WTC11 (cell line): ENCODE measurements around the gene NOS1. TPM values are rescaled to one million over a fixed set of nuclear protein-coding genes. Genes with fewer than 3 reads are reported as not detected.

ENCODE experiments used
- ATAC-seq: fragments of 200-7000 bp; cut with Tn5 transposase; 2 replicates; pipeline ENCODE4 v1.10.0; 2021; ENCODE audit warnings: mild to moderate bottlenecking, moderate library complexity
- CTCF ChIA-PET: fragments of 300-600 bp; sonication (Branson Sonifier 250); formaldehyde crosslinking; loops from one replicate; lab custom pipeline; 2021; ENCODE audit warnings: antibody characterized with exemption; lab: Charles Lee
- POLR2A ChIA-PET: fragments of 350-600 bp; sonication (Branson Sonifier 250); formaldehyde crosslinking; loops from one replicate; lab custom pipeline; 2021; ENCODE audit warnings: antibody characterized with exemption; lab: Charles Lee
- DNase-seq: peaks from one replicate; pipeline ENCODE4 v3.0.0; 2021; ENCODE audit warnings: low spot score
- H3K27ac Mint-ChIP-seq: 2 replicates; pipeline ENCODE4 v1.8.0; 2021; ENCODE audit warnings: mixed read lengths
- H3K27me3 Mint-ChIP-seq: 2 replicates; pipeline ENCODE4 v1.8.0; 2021; ENCODE audit warnings: low read depth, mild to moderate bottlenecking, moderate library complexity, mixed read lengths
- H3K36me3 Mint-ChIP-seq: 2 replicates; pipeline ENCODE4 v1.8.0; 2021; ENCODE audit warnings: mixed read lengths
- H3K4me1 Mint-ChIP-seq: 2 replicates; pipeline ENCODE4 v1.8.0; 2022; ENCODE audit warnings: mixed read lengths
- H3K4me3 Mint-ChIP-seq: 2 replicates; pipeline ENCODE4 v1.8.0; 2021; ENCODE audit warnings: mild to moderate bottlenecking, moderate library complexity, mixed read lengths
- H3K9me3 Mint-ChIP-seq: 2 replicates; pipeline ENCODE4 v1.8.0; 2021; ENCODE audit warnings: mixed read lengths
- ARID4B ChIP-seq: sonication (generic); formaldehyde crosslinking; IDR thresholded peaks from 2 replicates; pipeline ENCODE4 v1.8.0; 2023; ENCODE audit warnings: missing genetic modification reagents, mild to moderate bottlenecking, borderline replicate concordance
- FOXK1 ChIP-seq: sonication (generic); formaldehyde crosslinking; IDR thresholded peaks from 2 replicates; pipeline ENCODE4 v1.8.0; 2022; ENCODE audit warnings: mild to moderate bottlenecking, moderate library complexity, missing genetic modification reagents
- JUN ChIP-seq: sonication (generic); formaldehyde crosslinking; IDR thresholded peaks from 2 replicates; pipeline ENCODE4 v1.8.0; 2023; ENCODE audit warnings: mild to moderate bottlenecking, missing genetic modification reagents
- ZNF121 ChIP-seq: sonication (generic); formaldehyde crosslinking; IDR thresholded peaks from 2 replicates; pipeline ENCODE4 v1.8.0; 2023; ENCODE audit warnings: missing genetic modification reagents
- ZNF281 ChIP-seq: sonication (generic); formaldehyde crosslinking; IDR thresholded peaks from 2 replicates; pipeline ENCODE4 v1.8.0; 2023; ENCODE audit warnings: mild to moderate bottlenecking, missing genetic modification reagents
- total RNA-seq: library from RNA; stranded (reverse); gene quantifications from 3 replicates; pipeline ENCODE4 v1.2.3, GENCODE V29; 2021
- TF ChIP-seq, protein P1 (sequence below): sonication (generic); formaldehyde crosslinking; IDR thresholded peaks from 2 replicates; pipeline ENCODE4 v1.8.0; 2022; ENCODE audit warnings: mild to moderate bottlenecking, missing genetic modification reagents
- TF ChIP-seq, protein P2 (sequence below): sonication (generic); formaldehyde crosslinking; IDR thresholded peaks from 2 replicates; pipeline ENCODE4 v1.8.1; 2023; ENCODE audit warnings: mild to moderate bottlenecking, moderate library complexity, missing genetic modification reagents
- TF ChIP-seq, protein P3 (sequence below): sonication (generic); formaldehyde crosslinking; IDR thresholded peaks from 2 replicates; pipeline ENCODE4 v1.8.1; 2022; ENCODE audit warnings: low read depth, missing genetic modification reagents, borderline replicate concordance

The NOS1 gene
- total RNA-seq, 1 experiment from 2014 or later, result 4.5 TPM

DNA sequence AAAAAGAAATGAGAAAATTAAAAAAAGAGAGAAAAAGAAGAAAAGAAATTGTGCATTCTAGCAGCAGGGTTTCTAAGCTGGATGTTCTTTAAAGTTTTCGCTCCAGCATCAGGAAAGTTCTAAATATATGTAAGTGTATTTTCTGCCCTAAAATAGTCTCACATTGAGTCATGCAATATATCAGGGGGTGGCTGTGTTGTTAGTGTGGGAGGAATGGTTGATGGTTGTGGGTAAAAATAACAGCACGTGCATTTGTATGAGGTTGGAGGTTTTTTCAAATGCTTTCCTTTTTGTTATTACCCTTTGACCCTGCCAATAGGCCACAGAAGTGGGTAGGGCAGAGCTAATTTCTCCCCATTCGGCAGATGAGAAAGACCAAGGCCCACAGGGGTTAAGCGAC, 106.0 kb downstream of the NOS1 start (continued):
- TF ChIP-seq FOXK1 (CRISPR knock-in tag), result no peak

- no peak overlapping the region for H3K27ac Mint-ChIP-seq
- no peak for ATAC-seq
- POLR2A ChIA-PET, result interaction anchor here (0.5 kb wide), 1 partner anchor 56 kb away, joined by 5 read pairs; no protein-coding TSS in a partner anchor
- H3K27me3 Mint-ChIP-seq, result no peaks in the 10 kb centered on the region; the same call in 1 of the 2 replicates
- H3K9me3 Mint-ChIP-seq, result peaks cover 6% of the 10 kb centered on the region; the same call in 1 of the 2 replicates
- no peak overlapping the region for H3K4me3 Mint-ChIP-seq
- no peaks in the 10 kb centered on the region for H3K36me3 Mint-ChIP-seq
- H3K4me1 Mint-ChIP-seq, result no peaks in the 10 kb centered on the region
- TF ChIP-seq JUN (no peak), ZNF281 (no peak), ZNF121 (CRISPR knock-in tag) (no peak)
- no peak for DNase-seq
- CTCF ChIA-PET, result no interaction called here
These were observed 117.9 kb downstream of the NOS1 start for GRCh38 chr12:117243488-117243887.

DNA sequence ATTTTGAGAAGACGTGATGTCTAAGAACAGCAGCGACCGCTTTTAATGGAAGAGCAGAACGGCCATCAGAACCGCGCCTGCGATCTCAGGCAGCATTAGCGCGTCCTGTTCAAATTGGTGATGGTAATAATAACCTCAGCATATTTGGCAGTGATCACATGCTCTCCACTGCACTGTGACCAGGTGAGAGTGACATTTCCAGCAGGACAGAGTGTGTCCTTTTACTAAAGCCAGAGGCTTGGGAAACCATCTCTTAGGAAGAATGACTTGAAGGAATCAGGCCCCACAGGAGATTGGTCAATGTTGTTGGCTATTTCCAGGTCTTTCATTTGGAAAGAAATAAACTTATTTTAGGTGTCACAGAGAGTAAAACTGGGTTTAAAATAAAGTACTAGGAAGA, 119.7 kb downstream of the NOS1 start:
- Mint-ChIP-seq H3K4me3 (no peak overlapping the region), H3K27ac (no peak overlapping the region; the same call in 1 of the 2 replicates), H3K4me1 (peaks cover 2% of the 10 kb centered on the region; the same call in 1 of the 2 replicates), H3K27me3 (no peaks in the 10 kb centered on the region; the same call in 1 of the 2 replicates), H3K9me3 (peaks cover 6% of the 10 kb centered on the region; the same call in 1 of the 2 replicates), H3K36me3 (no peaks in the 10 kb centered on the region)
- ChIA-PET CTCF (interaction anchor here (0.8 kb wide), 1 partner anchor 615 kb away, joined by 4 read pairs; no protein-coding TSS in a partner anchor), POLR2A (no interaction called here)
- TF ChIP-seq, protein P1, sequence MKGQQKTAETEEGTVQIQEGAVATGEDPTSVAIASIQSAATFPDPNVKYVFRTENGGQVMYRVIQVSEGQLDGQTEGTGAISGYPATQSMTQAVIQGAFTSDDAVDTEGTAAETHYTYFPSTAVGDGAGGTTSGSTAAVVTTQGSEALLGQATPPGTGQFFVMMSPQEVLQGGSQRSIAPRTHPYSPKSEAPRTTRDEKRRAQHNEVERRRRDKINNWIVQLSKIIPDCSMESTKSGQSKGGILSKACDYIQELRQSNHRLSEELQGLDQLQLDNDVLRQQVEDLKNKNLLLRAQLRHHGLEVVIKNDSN, result no peak
- no peak for TF ChIP-seq ARID4B (CRISPR knock-in tag)
- TF ChIP-seq, protein P2, sequence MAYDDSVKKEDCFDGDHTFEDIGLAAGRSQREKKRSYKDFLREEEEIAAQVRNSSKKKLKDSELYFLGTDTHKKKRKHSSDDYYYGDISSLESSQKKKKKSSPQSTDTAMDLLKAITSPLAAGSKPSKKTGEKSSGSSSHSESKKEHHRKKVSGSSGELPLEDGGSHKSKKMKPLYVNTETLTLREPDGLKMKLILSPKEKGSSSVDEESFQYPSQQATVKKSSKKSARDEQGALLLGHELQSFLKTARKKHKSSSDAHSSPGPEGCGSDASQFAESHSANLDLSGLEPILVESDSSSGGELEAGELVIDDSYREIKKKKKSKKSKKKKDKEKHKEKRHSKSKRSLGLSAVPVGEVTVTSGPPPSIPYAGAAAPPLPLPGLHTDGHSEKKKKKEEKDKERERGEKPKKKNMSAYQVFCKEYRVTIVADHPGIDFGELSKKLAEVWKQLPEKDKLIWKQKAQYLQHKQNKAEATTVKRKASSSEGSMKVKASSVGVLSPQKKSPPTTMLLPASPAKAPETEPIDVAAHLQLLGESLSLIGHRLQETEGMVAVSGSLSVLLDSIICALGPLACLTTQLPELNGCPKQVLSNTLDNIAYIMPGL (CRISPR knock-in tag), result no peak
- TF ChIP-seq, protein P3, sequence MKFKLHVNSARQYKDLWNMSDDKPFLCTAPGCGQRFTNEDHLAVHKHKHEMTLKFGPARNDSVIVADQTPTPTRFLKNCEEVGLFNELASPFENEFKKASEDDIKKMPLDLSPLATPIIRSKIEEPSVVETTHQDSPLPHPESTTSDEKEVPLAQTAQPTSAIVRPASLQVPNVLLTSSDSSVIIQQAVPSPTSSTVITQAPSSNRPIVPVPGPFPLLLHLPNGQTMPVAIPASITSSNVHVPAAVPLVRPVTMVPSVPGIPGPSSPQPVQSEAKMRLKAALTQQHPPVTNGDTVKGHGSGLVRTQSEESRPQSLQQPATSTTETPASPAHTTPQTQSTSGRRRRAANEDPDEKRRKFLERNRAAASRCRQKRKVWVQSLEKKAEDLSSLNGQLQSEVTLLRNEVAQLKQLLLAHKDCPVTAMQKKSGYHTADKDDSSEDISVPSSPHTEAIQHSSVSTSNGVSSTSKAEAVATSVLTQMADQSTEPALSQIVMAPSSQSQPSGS, result no peak
- ATAC-seq (no peak), DNase-seq (no peak)
